GM21367 (cell line): Measurements from ENCODE around the gene FAM9C.
"Not testable (repeated sequence)": the region's sequence is repeated elsewhere in the genome, so short reads cannot be mapped to it uniquely, and the experiment has no call there.

Experiments
- ATAC-seq: cut with Tn5 transposase; IDR thresholded peaks from one replicate; pipeline ENCODE4 v1.9.1; 2021; ENCODE audit not compliant: unreplicated experiment

FAM9C gene

DNA sequence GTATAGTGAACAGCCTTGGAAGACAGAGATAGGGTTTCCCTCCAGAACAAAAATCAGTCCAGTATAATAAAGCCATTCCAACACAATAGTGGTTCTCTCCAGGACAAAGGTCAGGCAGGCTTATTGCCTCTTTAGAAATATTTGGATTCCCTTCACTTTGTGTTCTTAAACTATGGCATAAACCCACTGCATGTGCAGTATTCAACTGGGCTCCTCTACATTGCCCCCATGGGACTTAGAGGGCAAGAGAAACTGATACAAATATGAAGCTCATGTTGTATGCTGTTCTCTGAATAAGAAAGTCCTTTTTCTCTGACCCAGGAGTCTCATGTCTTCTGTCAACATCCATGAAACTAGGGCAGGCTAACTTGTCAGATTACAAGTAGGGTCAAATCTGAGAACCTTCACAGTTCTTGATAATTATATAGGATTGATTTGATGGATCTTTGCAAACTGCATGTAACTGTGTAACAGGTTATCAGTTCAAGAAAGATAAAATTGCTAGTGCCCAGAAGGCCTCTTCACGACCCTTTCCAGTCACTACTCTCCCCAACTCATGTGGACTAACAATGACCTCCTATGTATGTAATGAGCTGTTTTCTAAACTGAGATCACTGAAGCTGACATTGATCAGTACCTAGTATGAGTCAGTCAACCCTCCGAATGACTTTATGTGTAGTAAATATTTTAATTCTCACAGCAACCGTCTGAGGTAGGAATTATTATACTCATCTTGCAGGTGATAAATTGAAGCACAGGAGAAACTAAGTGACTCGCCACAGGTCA is 31.9 kb upstream of the FAM9C start:
- no peak for ATAC-seq

DNA sequence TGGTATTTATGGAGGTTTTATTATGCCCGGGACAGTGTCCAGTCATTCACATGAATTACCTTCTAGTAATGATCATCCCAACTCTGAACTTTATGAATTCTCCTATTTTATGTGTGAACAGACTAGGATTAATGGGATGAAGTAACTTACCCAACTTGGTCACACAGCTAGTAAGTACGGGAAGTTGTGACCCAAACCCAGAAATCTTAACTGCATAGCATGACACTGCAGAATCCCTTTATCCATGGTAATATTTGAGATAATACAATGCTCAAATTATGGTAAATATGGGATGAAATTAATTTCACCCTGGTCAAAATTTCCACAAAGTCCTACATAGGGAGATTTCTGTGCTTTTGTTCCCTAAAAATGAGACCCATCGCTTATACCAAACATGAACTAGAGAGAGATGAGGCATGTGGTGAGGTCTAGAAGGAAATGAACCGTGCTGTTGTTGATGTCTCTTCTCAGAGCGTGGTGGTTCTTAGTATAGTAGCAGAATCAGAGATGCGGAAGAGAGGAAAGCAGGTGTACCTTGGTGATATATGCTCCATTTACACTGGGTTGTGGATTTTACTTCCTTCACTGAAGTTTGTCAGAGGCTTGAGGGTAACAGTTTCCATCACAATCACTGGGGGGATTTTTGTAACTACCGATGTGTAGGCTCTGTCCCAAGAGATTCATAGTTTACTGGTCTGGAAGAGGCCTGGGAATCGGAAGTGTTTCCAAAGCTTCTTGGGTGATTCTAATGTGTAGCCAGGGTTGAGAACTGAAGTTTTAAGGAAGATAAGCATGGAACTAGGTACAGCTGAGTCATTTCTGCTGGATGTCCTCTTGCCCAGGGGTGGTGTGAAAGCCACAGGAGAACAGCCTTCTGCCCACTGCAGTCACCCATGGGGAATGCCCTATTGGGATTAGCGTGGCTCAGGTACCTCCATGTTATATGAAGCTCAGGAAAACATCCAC is 30.2 kb upstream of the FAM9C start:
- ATAC-seq, result peak; percentile 73

DNA sequence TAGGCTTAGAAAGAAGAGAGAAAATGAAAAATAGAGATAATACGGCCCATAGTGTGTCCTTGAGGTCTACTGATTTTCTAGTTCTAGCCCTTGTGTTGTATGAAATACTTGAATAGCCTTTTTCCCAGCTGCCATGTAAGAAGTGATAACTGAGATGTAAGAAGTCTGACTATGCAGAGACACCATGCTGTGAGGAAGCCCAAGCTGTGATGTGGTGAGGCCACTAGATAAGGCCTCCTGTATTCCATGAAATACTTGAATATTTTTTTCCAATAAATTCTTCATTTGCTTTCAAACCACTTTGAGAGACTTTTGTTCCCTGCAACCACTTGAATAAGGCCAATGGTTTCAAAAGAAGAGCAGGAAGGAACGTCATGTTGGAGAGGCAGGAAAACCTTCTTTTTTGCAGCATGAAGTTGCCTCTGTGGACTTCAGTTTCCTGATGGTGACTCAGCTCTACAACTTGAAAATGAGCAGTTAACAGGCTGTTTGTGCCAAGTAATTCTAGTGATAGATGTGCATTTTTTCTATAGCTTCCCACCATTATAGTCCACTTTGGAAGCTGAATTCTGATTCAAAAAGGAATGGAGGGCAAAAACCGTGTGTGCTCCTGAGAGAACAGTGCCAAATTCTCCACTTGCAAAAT is 25.5 kb upstream of the FAM9C start:
- no peak for ATAC-seq

DNA sequence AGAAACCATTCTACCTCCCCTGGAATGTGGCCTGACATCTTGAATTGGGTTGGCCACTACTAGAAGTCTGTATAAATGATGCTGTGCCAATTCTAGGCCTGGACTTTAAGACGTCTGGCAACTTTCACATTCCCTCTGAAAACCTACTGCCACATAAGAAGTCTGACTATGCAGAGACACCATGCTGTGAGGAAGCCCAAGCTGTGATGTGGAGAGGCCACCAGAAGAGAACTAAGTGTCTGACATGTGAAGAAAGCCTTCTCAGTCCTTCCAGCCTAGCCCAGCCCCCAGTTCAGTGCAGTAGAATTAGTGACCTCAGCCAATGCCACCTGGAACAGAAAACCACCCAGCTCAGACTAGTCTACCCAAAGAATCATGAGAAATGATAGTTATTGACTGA is 24.2 kb upstream of the FAM9C start:
- no peak for ATAC-seq

DNA sequence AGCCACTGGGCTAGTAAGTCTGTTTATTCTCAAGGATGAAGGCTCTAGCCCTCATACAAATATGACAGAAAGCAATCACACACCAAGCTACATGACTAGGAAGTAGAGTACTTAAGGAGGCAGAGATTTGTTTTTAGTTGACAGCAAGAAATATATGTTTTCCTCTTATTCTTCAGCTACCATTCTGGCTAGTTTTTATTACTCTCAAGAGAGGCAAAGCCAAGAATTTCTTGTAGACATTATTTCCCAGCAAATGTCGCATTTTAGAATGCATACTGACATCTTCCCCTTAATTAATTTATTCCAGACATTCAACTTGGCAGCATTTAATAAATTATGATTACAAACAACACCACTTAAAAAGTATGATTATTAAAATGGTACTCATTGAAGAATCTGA is 23.4 kb upstream of the FAM9C start:
- ATAC-seq, result no peak

DNA sequence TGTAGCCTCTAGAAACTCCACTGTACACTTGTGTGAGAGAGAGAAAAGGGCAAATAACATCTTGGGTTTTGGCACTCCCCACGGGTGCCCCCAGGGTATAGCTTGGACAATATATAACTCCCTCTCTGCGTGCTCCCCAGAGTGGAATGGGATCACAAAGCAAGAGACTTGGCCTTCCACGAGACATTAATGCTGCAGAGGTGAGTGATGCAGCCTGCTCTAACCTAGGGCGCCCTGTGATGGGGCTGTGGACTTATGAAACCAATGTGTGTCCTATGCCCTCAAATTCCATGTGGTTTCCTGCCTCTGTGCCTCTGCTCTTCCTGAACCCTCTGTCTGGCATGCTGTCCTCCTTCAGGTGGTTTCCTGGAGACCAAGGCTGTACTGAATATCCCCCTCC is 22.0 kb upstream of the FAM9C start:
- ATAC-seq, result no peak

DNA sequence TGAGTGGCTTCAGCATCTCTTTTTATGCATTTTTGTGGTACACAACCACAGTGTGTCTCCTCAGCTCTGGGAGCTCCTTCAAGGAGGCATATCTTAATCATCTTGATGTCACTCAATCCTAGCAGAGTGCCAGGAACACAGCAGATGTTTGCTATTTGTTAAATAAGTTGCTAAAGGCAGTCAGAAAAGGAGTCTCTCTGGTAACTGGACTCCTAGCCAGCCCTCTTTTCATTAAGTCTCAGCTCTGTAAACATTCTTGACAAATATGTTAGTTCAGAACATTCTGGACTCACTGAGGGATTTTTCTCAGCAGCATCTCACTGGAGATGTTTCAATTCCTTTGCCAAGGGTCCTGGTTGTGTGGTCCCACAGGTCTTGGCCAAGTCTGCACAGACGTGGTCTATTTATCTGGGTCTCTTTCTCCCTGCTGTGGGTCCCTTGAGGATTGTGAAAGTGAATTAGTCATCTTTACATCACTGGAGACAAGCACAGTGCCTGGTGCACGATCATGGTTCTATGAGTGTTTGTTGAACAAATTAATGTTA is 20.3 kb upstream of the FAM9C start:
- ATAC-seq, result no peak

DNA sequence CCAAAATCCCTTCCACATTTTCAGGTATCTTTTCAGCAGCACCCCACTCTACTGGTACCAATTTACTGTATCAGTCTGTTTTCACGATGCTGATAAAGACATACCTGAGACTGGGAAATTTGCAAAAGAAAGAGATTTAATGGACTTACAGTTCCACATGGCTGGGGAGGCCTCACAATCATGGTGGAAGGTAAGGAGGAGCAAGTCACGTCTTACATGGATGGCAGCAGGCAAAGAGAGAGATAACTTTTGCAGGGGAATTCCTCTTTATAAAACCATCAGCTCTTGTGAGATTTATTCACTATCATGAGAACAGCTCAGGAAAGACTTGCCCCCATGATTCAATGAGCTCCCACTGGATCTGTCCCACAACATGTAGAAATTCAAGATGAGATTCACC is 18.7 kb upstream of the FAM9C start:
- ATAC-seq, result not testable (repeated sequence)

DNA sequence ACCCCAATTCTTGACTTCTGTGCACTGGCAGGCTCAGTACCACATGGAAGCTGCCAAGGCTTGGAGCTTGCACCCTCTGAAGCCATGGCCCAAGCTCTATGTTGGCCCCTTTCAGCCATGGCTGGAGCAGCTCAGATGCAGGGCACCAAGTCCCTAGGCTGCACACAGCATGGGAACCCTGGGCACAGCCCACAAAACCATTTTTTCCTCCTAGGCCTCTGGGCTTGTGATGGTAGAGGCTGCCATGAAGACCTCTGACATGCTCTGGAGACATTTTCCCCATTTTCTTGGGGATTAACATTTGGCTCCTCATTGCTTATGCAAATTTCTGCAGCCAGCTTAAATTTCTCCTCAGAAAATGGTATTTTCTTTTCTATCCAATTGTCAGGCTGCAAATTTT is 17.9 kb upstream of the FAM9C start:
- not testable (repeated sequence) for ATAC-seq

DNA sequence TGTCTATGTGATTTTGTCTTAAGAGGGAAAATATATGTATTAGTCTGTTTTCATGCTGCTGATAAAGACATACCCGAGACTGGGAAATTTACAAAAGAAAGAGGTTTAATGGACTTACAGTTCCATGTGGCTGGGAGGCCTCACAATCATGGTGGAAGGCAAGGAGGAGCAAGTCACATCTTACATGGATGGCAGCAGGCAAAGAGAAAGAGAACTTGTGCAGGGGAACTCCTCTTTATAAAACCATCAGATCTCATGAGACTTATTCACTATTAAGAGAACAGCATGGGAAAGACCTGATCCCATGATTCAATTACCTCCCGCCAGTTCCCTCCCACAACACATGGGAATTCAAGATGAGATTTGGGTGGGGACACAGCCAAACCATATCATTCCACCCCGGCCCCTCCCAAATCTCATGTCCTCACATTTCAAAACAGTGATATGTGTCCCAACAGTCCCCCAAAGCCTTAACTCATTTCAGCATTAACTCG is 16.8 kb upstream of the FAM9C start:
- ATAC-seq, result not testable (repeated sequence)

DNA sequence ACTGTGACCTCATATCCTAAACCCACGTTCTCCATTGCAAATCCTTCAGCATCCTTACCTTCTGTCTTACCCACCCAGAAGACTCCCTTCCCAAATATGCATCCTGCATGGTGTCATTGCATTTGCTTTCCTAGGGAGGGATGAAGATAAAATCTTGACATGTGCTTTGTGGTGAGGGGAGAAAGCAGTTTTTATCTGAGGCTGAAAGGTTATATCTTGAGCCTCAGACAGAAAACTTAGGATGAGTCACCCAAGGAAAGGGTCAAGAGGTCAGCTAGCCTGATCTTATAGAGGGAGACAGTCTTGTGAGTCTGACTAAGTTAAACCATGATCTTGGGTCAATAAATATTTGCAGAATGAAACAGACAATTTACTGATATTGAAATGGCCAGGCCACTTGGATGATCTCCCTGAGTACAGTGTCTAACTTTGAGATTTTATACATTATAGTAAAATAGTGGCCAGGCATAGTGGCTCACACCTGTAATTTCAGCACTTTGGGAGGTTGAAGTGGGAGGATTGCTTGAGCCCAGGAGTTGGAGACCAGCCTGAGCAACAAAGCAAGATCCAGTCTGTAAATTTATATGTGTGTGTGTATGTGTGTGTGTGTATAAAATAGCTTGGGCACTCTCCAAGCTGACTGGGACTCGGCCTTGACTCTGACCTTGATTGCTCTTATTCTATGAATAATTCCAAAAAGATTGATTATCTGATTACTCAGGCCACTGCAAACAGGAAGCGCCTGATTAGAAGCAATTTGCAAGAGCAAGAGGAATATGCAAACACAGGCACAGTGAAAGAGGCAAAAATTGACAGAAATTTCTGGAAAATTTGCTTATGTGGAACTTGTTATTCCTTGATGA is 15.4 kb upstream of the FAM9C start:
- ATAC-seq, result no peak

DNA sequence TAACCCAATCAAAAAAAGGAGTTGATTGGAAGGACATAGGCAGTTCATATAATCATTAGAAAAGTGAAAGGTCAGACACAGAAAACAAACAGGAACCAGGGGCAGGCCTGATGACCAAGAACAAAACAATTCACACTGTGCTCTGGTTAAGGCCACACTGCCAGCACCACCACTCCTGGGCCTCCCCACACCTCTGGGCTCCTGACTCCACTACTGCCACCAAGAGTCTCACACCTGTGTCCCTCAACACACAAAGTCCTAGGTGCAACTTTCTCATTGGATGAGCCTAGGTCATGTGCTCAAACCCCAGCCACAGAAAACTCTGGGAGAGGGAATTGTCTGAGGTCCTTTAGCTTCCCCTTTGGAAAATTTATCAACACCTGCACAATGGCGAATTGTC is 11.1 kb upstream of the FAM9C start:
- no peak for ATAC-seq

DNA sequence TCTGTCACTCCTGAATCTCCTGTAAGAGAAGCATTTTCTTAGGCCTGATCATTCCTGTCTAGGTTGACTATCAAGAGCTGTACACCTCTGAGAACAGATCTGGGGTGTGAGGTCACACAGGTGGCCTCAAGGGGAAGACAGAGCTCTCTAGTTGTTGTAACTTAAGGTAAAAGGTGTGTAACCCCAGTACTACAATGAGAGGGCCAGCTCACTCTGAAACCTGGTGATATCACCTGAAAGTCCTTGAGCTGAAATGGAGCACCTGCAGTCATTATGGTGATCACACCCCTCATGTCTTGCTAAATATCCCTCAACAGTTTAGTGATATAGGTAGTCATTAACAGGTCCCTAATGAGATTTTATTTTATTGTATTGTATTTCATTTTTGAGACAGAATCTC is 8.8 kb upstream of the FAM9C start:
- no peak for ATAC-seq

DNA sequence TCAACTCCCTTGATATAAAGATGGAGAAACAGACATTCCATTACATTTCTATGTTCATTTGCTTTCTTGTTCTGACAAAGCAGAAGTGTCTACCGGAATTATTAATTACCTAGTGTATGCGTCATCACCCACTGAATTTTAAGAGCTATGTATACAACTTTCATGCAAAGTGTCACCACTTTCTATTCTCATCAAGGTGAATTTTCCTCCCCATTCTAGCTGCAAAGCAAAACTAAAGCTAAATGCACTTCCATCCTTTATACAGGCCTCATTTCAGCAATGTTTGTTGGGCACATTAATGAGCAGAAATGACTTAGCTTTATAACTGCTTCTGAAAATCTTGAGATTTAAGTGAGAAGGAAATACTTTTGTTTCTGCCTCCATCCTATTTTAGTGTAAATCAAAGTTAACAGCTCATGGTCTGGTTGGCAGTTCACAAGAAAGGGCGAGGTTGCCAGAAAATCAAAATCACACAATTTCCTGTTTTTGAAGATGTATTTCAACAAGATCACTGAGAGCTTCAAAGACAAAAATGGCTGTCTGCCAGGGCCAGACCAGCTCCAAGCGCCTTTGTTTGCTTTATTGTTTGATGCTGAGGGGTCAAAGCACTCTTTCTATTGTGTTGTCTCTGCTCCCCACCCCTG is 7.2 kb upstream of the FAM9C start:
- ATAC-seq, result peak; percentile 66

DNA sequence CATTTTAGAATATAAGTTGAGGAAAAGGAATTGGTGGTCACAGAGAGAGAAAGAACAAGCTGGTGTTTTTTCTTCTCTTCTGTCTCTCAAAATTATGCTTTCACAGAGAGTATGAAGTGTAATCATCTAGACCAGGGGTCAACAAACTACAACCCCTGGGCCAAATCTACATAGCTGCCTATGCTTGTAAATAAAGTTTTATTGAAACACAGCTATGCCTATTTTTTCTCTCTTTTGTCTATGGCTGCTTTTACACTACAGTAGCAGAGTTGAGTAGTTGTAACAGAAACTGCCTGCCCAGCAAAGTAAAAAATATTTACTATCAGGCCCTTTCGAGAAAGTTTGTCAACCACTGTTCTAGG is 6.7 kb upstream of the FAM9C start:
- ATAC-seq, result no peak

DNA sequence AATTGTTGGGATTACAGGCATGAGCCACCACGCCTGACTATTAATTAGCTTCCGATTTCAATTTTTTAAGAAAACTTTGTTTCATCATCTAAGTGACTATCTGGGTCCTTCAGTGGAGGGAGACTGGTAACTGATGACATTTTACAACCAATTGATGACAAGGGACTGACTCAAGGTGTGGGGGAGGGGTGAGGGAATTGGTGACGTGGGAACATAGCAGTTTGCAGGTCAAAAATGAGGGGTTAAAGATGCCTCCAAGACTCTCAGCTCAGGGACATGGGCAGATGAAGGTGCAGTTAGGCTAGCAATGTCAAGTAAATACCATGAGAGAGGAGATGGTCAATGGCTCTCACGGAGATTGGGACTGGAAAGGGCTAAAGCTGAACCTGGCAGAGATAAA is 5.7 kb upstream of the FAM9C start:
- no peak for ATAC-seq

DNA sequence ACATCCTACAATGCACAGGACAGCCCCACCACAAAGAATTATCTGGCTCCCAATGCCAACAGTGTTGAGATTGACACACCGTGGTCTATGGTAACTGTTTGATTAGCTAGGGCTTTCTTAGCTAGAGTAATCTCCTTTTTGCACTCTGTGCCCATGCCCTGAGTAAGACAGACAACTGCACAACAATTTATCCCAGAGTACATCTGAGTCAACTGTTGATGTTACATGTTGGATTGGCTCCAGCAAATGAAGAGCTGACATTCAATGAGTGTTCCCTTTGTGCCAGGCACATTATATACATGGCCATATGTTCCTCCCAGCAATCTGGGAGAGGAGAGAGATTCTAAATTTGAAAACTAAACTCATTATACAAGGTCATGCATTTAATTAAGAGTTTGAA is 3.9 kb upstream of the FAM9C start:
- no peak for ATAC-seq

DNA sequence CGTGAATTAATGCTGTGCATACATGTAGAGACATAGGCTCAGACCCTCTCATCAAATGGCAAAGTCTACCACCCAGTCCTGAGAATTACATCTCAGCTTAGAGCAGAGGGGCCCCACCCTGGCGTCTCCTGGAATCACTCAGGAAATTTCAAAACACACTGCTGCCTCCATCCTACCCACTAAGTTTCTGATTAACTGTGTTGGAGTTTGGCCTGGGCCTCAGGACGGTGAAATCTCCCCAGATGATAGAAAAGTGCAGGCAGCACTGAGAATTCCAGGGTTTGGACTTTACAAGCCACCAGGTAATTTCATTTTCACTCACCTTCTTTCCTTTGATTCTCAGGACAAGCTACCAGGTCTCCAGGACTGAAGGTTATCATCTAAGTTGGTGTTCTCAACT is 3.3 kb upstream of the FAM9C start:
- no peak for ATAC-seq

DNA sequence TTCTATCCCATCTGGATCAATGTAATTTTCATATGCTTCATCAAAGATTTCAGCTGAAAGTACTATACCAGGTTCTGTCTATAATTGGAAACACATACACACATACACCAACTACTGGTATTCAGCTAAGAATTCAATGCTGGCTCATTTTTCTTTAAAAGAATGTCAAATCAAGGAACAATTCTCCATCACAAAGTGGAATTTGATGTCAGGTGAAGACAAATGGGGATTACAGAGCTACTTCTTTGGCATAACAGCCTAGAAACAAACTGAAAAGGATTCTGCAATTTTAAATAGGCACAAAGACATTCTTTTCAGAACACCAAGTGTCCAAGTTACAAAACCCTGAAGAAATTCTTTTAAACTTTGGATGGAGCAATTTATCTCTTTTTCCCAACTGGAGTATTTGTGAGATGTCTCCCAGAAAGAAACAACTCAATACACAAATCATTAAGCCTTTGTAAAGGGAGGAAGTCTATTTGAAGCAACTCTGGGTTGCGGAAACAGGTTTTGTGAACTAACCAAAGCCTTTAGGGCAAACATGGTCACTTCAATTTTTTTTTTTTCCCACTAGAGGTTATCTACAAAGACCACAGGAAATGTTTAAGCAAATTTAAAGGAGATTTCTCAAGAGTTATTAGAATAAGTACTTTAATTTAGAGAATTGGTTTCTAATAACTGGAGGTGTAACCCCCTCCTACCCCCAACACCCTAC is 1.9 kb upstream of the FAM9C start:
- no peak for ATAC-seq
